Psoas muscle (tissue), 8 donors: ENCODE data around the gene KCNA5. TPM values are rescaled to one million over a fixed set of nuclear protein-coding genes. Genes with fewer than 3 reads are reported as not detected.

Experiments
- ATAC-seq, 4 donors: fragments of 200-7000 bp; cut with Tn5 transposase; one replicate each; pipeline ENCODE4 v1.9.1; 2020; ENCODE audit warnings: moderate library complexity in 3 of 4, mild to moderate bottlenecking in 2 of 4
- DNase-seq, 2 donors: peaks; one replicate each; pipeline ENCODE4 v3.0.0-alpha.2; 2020
- H3K27ac ChIP-seq: fragments of 200-600 bp; one replicate; pipeline ENCODE4 v1.8.0; 2022
- H3K27me3 ChIP-seq, 3 donors: fragments of 200-600 bp in 1 of 3; one replicate each; pipeline versions ENCODE4 v1.6.1 to v1.8.0; 2013 to 2022; ENCODE audit warnings: low read length in 2 of 3, mild to moderate bottlenecking in 2 of 3, moderate library complexity in 1 of 3; ENCODE audit not compliant: insufficient read depth in 3 of 3
- H3K36me3 ChIP-seq, 2 donors: fragments of 200-600 bp in 1 of 2; one replicate each; pipeline versions ENCODE4 v1.6.1 to v1.8.0; 2013 to 2022; ENCODE audit warnings: low read depth in 1 of 2, mild to moderate bottlenecking in 1 of 2, moderate library complexity in 1 of 2; ENCODE audit not compliant: insufficient read depth in 1 of 2
- H3K4me1 ChIP-seq: fragments of 200-600 bp; one replicate; pipeline ENCODE4 v1.8.0; 2022
- H3K4me3 ChIP-seq: fragments of 200-600 bp; one replicate; pipeline ENCODE4 v1.8.0; 2022; ENCODE audit warnings: mild to moderate bottlenecking
- H3K9me3 ChIP-seq: fragments of 200-600 bp; one replicate; pipeline ENCODE4 v1.8.0; 2022
- WGBS, 3 donors: extraction: QIAGEN DNeasy Blood & Tissue Kit; methylation state at CpG; one replicate each; pipeline versions ENCODE4 v1.1.6 to v1.1.7; 2013; 5-methylcytosine and 5-hydroxymethylcytosine counted together
- intact Hi-C, 2 donors: fragments of 100-400 bp; cut with DNase I; formaldehyde crosslinking; loops; one replicate each; pipeline versions ENCODE4 v1.11.0 to v1.14.2; 2022
- polyA plus RNA-seq, 3 donors: library from polyadenylated mRNA; stranded (reverse); fragments of 200-250 nt; gene quantifications; one replicate each; pipeline ENCODE4 v1.2.3, GENCODE V29; 2013
- total RNA-seq, 4 donors: library from RNA; stranded (reverse); fragmentation: NEBNext Ultra II Directional in 2 of 4; extraction: Animal tissue kit (Norgen Biotek cat#: 25700) in 2 of 4; gene quantifications; one replicate each; pipeline versions ENCODE4 v1.2.1 to v1.2.4, GENCODE V29; 2021 to 2023
- TF ChIP-seq, protein P1 (sequence below): fragments of 200-600 bp; IDR thresholded peaks from one replicate; pipeline ENCODE4 v1.8.0; 2022; ENCODE audit warnings: antibody characterized with exemption
- donor health status: healthy with polysubstance abuse.
- donor health status: DM: no; HTN: no; CAD: no; lungs with moderate emphysema.
- donor health status: Bipolar disorder and iron deficiency.
- donor health status: healthy.
- donor health status: DM: yes; HTN: yes; CAD: no.
- donor health status: DM: no; HTN: no; CAD: no.
- donor health status: DM: no; HTN: no; CAD: no.
- donor health status: DM: yes; HTN: yes; CAD: no.

Gene KCNA5
- total and polyA plus RNA-seq, 7 donors: 0.64 to 2.0 (median 1.1) TPM

- WGBS, 3 donors: 41 to 46% (median 42%) methylated on average over 12 of the region's 12 CpGs
- H3K36me3 ChIP-seq: no peaks in the 10 kb centered on the region
- intact Hi-C loops: loop anchor here in 1 of 2 donors (5.0 kb wide), 1 partner anchor 229 kb away; no protein-coding TSS in a partner anchor
- H3K9me3 ChIP-seq: no peaks in the 10 kb centered on the region
- TF ChIP-seq, protein P1, sequence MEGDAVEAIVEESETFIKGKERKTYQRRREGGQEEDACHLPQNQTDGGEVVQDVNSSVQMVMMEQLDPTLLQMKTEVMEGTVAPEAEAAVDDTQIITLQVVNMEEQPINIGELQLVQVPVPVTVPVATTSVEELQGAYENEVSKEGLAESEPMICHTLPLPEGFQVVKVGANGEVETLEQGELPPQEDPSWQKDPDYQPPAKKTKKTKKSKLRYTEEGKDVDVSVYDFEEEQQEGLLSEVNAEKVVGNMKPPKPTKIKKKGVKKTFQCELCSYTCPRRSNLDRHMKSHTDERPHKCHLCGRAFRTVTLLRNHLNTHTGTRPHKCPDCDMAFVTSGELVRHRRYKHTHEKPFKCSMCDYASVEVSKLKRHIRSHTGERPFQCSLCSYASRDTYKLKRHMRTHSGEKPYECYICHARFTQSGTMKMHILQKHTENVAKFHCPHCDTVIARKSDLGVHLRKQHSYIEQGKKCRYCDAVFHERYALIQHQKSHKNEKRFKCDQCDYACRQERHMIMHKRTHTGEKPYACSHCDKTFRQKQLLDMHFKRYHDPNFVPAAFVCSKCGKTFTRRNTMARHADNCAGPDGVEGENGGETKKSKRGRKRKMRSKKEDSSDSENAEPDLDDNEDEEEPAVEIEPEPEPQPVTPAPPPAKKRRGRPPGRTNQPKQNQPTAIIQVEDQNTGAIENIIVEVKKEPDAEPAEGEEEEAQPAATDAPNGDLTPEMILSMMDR: no peak
- ATAC-seq (no peak), DNase-seq (peak; percentile 25 to 60)
- no peaks in the 10 kb centered on the region for H3K4me1 ChIP-seq
- H3K27ac ChIP-seq: no peak overlapping the region
- H3K4me3 ChIP-seq: no peak overlapping the region
- no peaks in the 10 kb centered on the region for H3K27me3 ChIP-seq
Measured at GRCh38 chr12:5081016-5081415, 37.3 kb downstream of the KCNA5 start.

DNA sequence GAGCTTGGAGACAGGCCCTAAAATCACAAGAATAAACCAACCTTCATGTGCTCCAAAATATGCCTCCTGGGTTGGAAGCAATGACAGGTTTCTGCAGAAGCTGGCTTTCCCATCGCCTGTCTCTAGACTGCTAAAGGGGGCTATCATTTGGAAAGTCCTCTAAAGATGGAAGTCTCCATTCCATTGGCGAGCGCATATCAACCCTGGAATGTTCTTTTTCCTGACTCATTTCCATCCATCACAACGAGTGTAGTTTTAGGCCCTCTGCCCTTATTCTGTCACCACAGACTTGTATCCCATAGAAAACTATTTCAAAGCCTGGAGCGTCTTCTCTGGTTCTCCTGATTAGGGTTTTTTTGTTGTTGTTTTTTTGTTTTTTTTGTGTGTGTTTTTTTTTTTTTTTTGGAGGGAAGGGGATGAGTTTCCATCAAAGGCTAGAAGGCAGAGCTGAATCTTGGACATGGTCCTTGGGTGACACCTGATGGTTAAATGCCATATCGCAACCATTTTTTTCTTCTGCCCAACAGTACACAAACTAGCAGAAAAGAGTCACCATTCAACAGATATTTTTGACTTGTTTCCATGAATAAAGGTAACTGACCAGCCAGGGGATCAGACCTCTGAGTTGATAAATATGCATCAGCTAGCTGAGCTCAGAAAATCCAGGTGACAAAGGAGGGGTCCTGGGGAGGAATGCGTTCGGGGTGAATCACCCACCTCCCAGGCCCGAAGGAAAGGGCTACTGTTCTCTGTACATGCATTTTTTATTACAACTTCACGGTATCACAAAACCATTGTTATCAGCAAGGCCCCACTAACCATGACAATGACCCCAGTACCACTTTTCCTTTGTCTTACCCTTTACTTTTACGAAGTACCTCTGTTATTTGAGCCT lies 40.5 kb downstream of the KCNA5 start:
- Histone ChIP-seq H3K27me3 (no peaks in the 10 kb centered on the region), H3K4me3 (no peak overlapping the region), H3K27ac (no peak overlapping the region), H3K36me3 (no peaks in the 10 kb centered on the region), H3K9me3 (no peaks in the 10 kb centered on the region), H3K4me1 (no peaks in the 10 kb centered on the region)
- 61 to 64% (median 62%) methylated on average over 11 of the region's 11 CpGs for WGBS, 3 donors
- peak in 3 of 4 donors; percentile 64 to 84 (median 72) for ATAC-seq
- intact Hi-C loops: loop anchor here (1.0 to 5.0 kb wide), 4 partner anchors 61 to 232 kb away; no protein-coding TSS in a partner anchor
- TF ChIP-seq, protein P1: peak; percentile 75
- DNase-seq: no peak

DNA sequence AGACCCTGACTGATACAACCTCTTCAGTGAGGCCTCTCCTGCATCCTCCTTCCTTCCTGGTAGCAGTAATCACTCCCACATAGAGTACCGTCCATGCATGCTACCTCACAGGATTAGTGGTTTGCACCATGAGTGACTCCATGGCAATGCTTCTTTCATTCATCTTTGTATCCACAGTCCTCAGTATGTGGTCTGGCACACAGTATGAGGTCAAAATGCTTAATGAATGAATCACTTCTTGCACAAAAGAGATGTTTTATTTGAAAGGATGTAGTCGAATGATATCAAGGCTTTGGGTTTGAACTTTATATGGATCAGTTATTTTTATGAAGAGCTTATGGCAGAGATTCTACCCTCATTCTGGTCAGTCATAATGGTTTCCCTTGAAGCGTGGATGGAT lies 42.2 kb downstream of the KCNA5 start:
- H3K4me1 ChIP-seq: no peaks in the 10 kb centered on the region
- no peak for ATAC-seq
- TF ChIP-seq, protein P1: no peak
- H3K9me3 ChIP-seq: no peaks in the 10 kb centered on the region
- H3K36me3 ChIP-seq: no peaks in the 10 kb centered on the region
- H3K27me3 ChIP-seq: no peaks in the 10 kb centered on the region
- 56 to 73% (median 62%) methylated on average over 3 of the region's 3 CpGs for WGBS, 3 donors
- no peak for DNase-seq
- intact Hi-C loops: loop anchor here in 1 of 2 donors (2.0 kb wide), 1 partner anchor 63 kb away; no protein-coding TSS in a partner anchor
- no peak overlapping the region for H3K27ac ChIP-seq
- no peak overlapping the region for H3K4me3 ChIP-seq

GRCh38 chr12:5087831-5088554 lies 44.3 kb downstream of the KCNA5 start:
- no peaks in the 10 kb centered on the region for H3K36me3 ChIP-seq
- H3K4me3 ChIP-seq: no peak overlapping the region
- H3K9me3 ChIP-seq: no peaks in the 10 kb centered on the region
- no peak overlapping the region for H3K27ac ChIP-seq
- TF ChIP-seq, protein P1: no peak
- ATAC-seq (no peak), DNase-seq (no peak)
- H3K27me3 ChIP-seq: no peaks in the 10 kb centered on the region
- H3K4me1 ChIP-seq: no peaks in the 10 kb centered on the region
- intact Hi-C loops: no loop called here
- 83 to 91% (median 88%) methylated on average over 16 of the region's 16 CpGs for WGBS, 3 donors
